ENCODE results near the gene CABCOCO1.
"Not testable (repeated sequence)": the region's sequence is repeated elsewhere in the genome, so short reads cannot be mapped to it uniquely, and the experiment has no call there.

CABCOCO1 gene

GRCh38 chr10:61673360-61673759 is 10.6 kb downstream of the CABCOCO1 start:
- no peak for TF ChIP-seq CTCF (IDR thresholded peaks at IDR 0.05)
- Mint-ChIP-seq H3K36me3 (ENCODE audit: low read depth) (no peaks in the 10 kb centered on the region), H3K27me3 (ENCODE audit: low read depth, poor library complexity) (no peaks in the 10 kb centered on the region), H3K4me3 (no peak overlapping the region), H3K4me1 (no peaks in the 10 kb centered on the region), H3K27ac (no peak overlapping the region), H3K9me3 (no peaks in the 10 kb centered on the region)
- DNase-seq: no peak

GRCh38 chr10:61682323-61682722 is 19.6 kb downstream of the CABCOCO1 start:
- Mint-ChIP-seq H3K4me3 (no peak overlapping the region), H3K9me3 (no peaks in the 10 kb centered on the region), H3K27me3 (ENCODE audit: low read depth, poor library complexity) (peaks cover 5% of the 10 kb centered on the region), H3K36me3 (ENCODE audit: low read depth) (no peaks in the 10 kb centered on the region), H3K4me1 (no peaks in the 10 kb centered on the region), H3K27ac (no peak overlapping the region)
- no peak for TF ChIP-seq CTCF (IDR thresholded peaks at IDR 0.05)
- DNase-seq: no peak

- Mint-ChIP-seq H3K4me3 (no peak overlapping the region), H3K4me1 (no peaks in the 10 kb centered on the region), H3K27me3 (ENCODE audit: low read depth, poor library complexity) (peaks cover 5% of the 10 kb centered on the region), H3K9me3 (no peaks in the 10 kb centered on the region), H3K36me3 (ENCODE audit: low read depth) (no peaks in the 10 kb centered on the region), H3K27ac (no peak overlapping the region)
- DNase-seq: no peak
- TF ChIP-seq CTCF (IDR thresholded peaks at IDR 0.05): no peak
Measured at GRCh38 chr10:61683319-61683718, 20.6 kb downstream of the CABCOCO1 start.

- Mint-ChIP-seq H3K36me3 (ENCODE audit: low read depth) (no peaks in the 10 kb centered on the region), H3K9me3 (no peaks in the 10 kb centered on the region), H3K27ac (no peak overlapping the region), H3K27me3 (ENCODE audit: low read depth, poor library complexity) (no peaks in the 10 kb centered on the region), H3K4me3 (no peak overlapping the region), H3K4me1 (no peaks in the 10 kb centered on the region)
- no peak for DNase-seq
- TF ChIP-seq CTCF (IDR thresholded peaks at IDR 0.05): no peak
Measured at GRCh38 chr10:61684894-61685507, 22.3 kb downstream of the CABCOCO1 start.

GRCh38 chr10:61688551-61689308 is 26.0 kb downstream of the CABCOCO1 start:
- no peaks in the 10 kb centered on the region for H3K27me3 Mint-ChIP-seq (ENCODE audit: low read depth, poor library complexity)
- no peaks in the 10 kb centered on the region for H3K4me1 Mint-ChIP-seq
- no peaks in the 10 kb centered on the region for H3K36me3 Mint-ChIP-seq (ENCODE audit: low read depth)
- H3K27ac Mint-ChIP-seq: no peak overlapping the region
- no peak overlapping the region for H3K4me3 Mint-ChIP-seq
- H3K9me3 Mint-ChIP-seq: no peaks in the 10 kb centered on the region
- TF ChIP-seq CTCF (IDR thresholded peaks at IDR 0.05): no peak
- DNase-seq: no peak

GRCh38 chr10:61691667-61692066 is 28.9 kb downstream of the CABCOCO1 start:
- H3K9me3 Mint-ChIP-seq; DNase-seq; H3K4me1 Mint-ChIP-seq; H3K27ac Mint-ChIP-seq; H3K36me3 Mint-ChIP-seq (ENCODE audit: low read depth); H3K27me3 Mint-ChIP-seq (ENCODE audit: low read depth, poor library complexity); H3K4me3 Mint-ChIP-seq: not testable (repeated sequence)

Data from nephron progenitor cell (in vitro differentiated cells).